Liver (tissue), 9 donors: ENCODE measurements around the gene EFCAB11. TPM values are rescaled to one million over a fixed set of nuclear protein-coding genes. Genes with fewer than 3 reads are reported as not detected.

ENCODE experiments used
- DNase-seq: peaks from one replicate; pipeline ENCODE4 v3.0.0-alpha.2; 2017; ENCODE audit warnings: low spot score
- H3K27ac ChIP-seq, 2 donors: one replicate each; pipeline ENCODE4 v1.7.0; 2013; ENCODE audit warnings: inconsistent platforms in 2 of 2, low read length in 2 of 2, control low read depth in 1 of 2, low read depth in 1 of 2, mild to moderate bottlenecking in 1 of 2
- H3K27me3 ChIP-seq, 4 donors: one replicate each; pipeline versions ENCODE4 v1.6.1 to v1.7.0; 2013; ENCODE audit warnings: low read length in 3 of 4, inconsistent platforms in 1 of 4, mild to moderate bottlenecking in 1 of 4, moderate library complexity in 1 of 4; ENCODE audit not compliant: control insufficient read depth in 4 of 4, insufficient read depth in 4 of 4
- H3K36me3 ChIP-seq, 4 donors: one replicate each; pipeline versions ENCODE4 v1.6.1 to v1.7.0; 2013; ENCODE audit warnings: low read length in 3 of 4, mild to moderate bottlenecking in 3 of 4, low read depth in 1 of 4, moderate library complexity in 1 of 4; ENCODE audit not compliant: control insufficient read depth in 4 of 4, insufficient read depth in 3 of 4
- H3K4me1 ChIP-seq, 4 donors: one replicate each; pipeline versions ENCODE4 v1.6.1 to v1.7.0; 2013; ENCODE audit warnings: low read length in 3 of 4, mild to moderate bottlenecking in 3 of 4, moderate library complexity in 1 of 4; ENCODE audit not compliant: control insufficient read depth in 4 of 4, insufficient read depth in 4 of 4
- H3K4me3 ChIP-seq, 3 donors: one replicate each; pipeline versions ENCODE4 v1.6.1 to v1.7.0; 2013; ENCODE audit warnings: low read length in 3 of 3, control low read depth in 1 of 3, low read depth in 1 of 3, mild to moderate bottlenecking in 1 of 3
- H3K9ac ChIP-seq, 2 donors: one replicate each; pipeline ENCODE4 v1.7.0; 2013; ENCODE audit warnings: low read length in 2 of 2, mild to moderate bottlenecking in 2 of 2, moderate library complexity in 2 of 2, control low read depth in 1 of 2, low read depth in 1 of 2
- H3K9me3 ChIP-seq, 4 donors: one replicate each; pipeline versions ENCODE4 v1.6.1 to v1.7.0; 2013; ENCODE audit warnings: low read length in 3 of 4; ENCODE audit not compliant: control insufficient read depth in 4 of 4
- ATF3 ChIP-seq: IDR thresholded peaks from 2 replicates; pipeline ENCODE4 v1.6.1; 2016; ENCODE audit warnings: antibody characterized with exemption
- CTCF ChIP-seq: fragments of 150-350 bp; IDR thresholded peaks from 2 replicates; pipeline ENCODE4 v1.5.1; 2017; ENCODE audit warnings: improper control_type of control experiment, low read depth, low read length; ENCODE audit not compliant: missing input control
- EGR1 ChIP-seq, 2 donors: IDR thresholded peaks; 2 replicates each; pipeline ENCODE4 v1.6.1; 2016 to 2018; ENCODE audit warnings: antibody characterized with exemption in 2 of 2, low read depth in 2 of 2
- FOXA1 ChIP-seq: IDR thresholded peaks from 2 replicates; pipeline ENCODE4 v1.6.1; 2016; ENCODE audit warnings: antibody characterized with exemption
- FOXA2 ChIP-seq: IDR thresholded peaks from 2 replicates; pipeline ENCODE4 v1.6.1; 2016; ENCODE audit warnings: antibody characterized with exemption
- GABPA ChIP-seq, 2 donors: IDR thresholded peaks in 1 of 2; conservative IDR thresholded peaks in 1 of 2; 2 replicates each; pipeline ENCODE4 v1.6.1; 2016; ENCODE audit warnings: antibody characterized with exemption in 2 of 2, mild to moderate bottlenecking in 1 of 2, moderate library complexity in 1 of 2
- HNF4A ChIP-seq, 2 donors: conservative IDR thresholded peaks; 2 replicates each; pipeline ENCODE4 v1.6.1; 2016; ENCODE audit warnings: antibody characterized with exemption in 2 of 2, mild to moderate bottlenecking in 2 of 2
- HNF4G ChIP-seq: IDR thresholded peaks from 2 replicates; pipeline ENCODE4 v1.6.1; 2016; ENCODE audit warnings: antibody characterized with exemption
- JUND ChIP-seq, 2 donors: IDR thresholded peaks; 2 replicates each; pipeline ENCODE4 v1.6.1; 2016; ENCODE audit warnings: antibody characterized with exemption in 2 of 2
- MAX ChIP-seq: IDR thresholded peaks from 2 replicates; pipeline ENCODE4 v1.6.1; 2016; ENCODE audit warnings: antibody characterized with exemption
- NR2F2 ChIP-seq: IDR thresholded peaks from 2 replicates; pipeline ENCODE4 v1.6.1; 2016; ENCODE audit warnings: antibody characterized with exemption
- RAD21 ChIP-seq, 2 donors: IDR thresholded peaks; 2 replicates each; pipeline ENCODE4 v1.6.1; 2016; ENCODE audit warnings: antibody characterized with exemption in 2 of 2, mild to moderate bottlenecking in 2 of 2
- RXRA ChIP-seq, 2 donors: IDR thresholded peaks; 2 replicates each; pipeline ENCODE4 v1.6.1; 2017 to 2018; ENCODE audit warnings: antibody characterized with exemption in 2 of 2, mild to moderate bottlenecking in 1 of 2
- SP1 ChIP-seq: IDR thresholded peaks from 2 replicates; pipeline ENCODE4 v1.6.1; 2018; ENCODE audit warnings: antibody characterized with exemption, mild to moderate bottlenecking
- TAF1 ChIP-seq: conservative IDR thresholded peaks from 2 replicates; pipeline ENCODE4 v1.6.1; 2016; ENCODE audit warnings: antibody characterized with exemption, mild to moderate bottlenecking
- YY1 ChIP-seq: IDR thresholded peaks from 2 replicates; pipeline ENCODE4 v1.6.1; 2016; ENCODE audit warnings: antibody characterized with exemption, mild to moderate bottlenecking
- WGBS: extraction: QIAGEN DNeasy Blood & Tissue Kit; methylation state at CpG from one replicate; pipeline ENCODE4 v1.1.7; 2013; 5-methylcytosine and 5-hydroxymethylcytosine counted together
- polyA plus RNA-seq, 2 donors: library from polyadenylated mRNA; stranded (reverse) in 1 of 2; unstranded in 1 of 2; fragments of 200-250 nt in 1 of 2; fragments of >200 nt in 1 of 2; fragmentation: Nextera tagmentation in 1 of 2; extraction: Ambion mirVana in 1 of 2; gene quantifications; one replicate each; pipeline versions ENCODE4 v1.2.1 to v1.2.3, GENCODE V29; 2013 to 2015
- total RNA-seq, 2 donors: library from RNA; depleted of rRNA; stranded (reverse); fragments of >200 nt; gene quantifications; one replicate each; pipeline ENCODE4 v1.2.3, GENCODE V29; 2014
- TF ChIP-seq, protein P1 (sequence below): IDR thresholded peaks from 2 replicates; pipeline ENCODE4 v1.6.1; 2016; ENCODE audit warnings: antibody characterized with exemption
- TF ChIP-seq, protein P2 (sequence below): IDR thresholded peaks from 2 replicates; pipeline ENCODE4 v1.6.1; 2016; ENCODE audit warnings: antibody characterized with exemption, mild to moderate bottlenecking
- donor health status: healthy.
- donor health status: healthy.
- donor health status: healthy.
- donor health status: healthy.
- donor health status: healthy.

EFCAB11 gene
- total and polyA plus RNA-seq, 4 donors, result 2.1 to 4.7 (median 3.4) TPM

DNA sequence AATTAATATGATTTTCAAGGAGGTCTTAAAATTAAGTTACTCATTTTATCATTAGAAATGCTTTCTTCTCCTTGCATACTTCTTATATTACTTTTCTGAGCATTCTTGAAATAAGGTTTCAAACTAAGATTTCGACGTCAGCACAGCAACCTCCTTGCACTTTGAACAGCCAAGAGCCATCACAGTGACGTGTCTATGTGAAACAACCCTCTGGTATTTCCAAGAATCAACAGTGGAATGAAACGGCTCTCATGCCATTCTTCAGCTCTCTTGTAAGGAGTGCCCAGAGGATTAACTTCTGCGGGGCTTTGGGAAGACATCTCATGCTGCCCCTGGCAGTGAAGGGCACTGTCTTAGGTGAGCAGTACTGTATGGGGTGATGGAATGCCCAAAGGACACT lies 109.2 kb downstream of the EFCAB11 start:
- 92% methylated on average over 5 of the region's 5 CpGs for WGBS
- H3K36me3 ChIP-seq, result no peaks in the 10 kb centered on the region
- TF ChIP-seq TAF1 (no peak), RXRA (IDR thresholded peaks at IDR 0.05) (no peak), MAX (no peak), NR2F2 (no peak), FOXA2 (no peak), EGR1 (IDR thresholded peaks at IDR 0.05; ENCODE audit: low read depth in 2 of 2) (no peak), HNF4A (conservative IDR thresholded peaks at IDR 0.05) (no peak), FOXA1 (no peak), JUND (IDR thresholded peaks at IDR 0.05) (no peak), GABPA (IDR thresholded peaks at IDR 0.05 in 1 of 2, conservative IDR thresholded peaks at IDR 0.05 in 1 of 2) (no peak), CTCF (no peak), HNF4G (no peak), SP1 (no peak), ATF3 (no peak), RAD21 (IDR thresholded peaks at IDR 0.05) (no peak), YY1 (no peak)
- TF ChIP-seq, protein P1, sequence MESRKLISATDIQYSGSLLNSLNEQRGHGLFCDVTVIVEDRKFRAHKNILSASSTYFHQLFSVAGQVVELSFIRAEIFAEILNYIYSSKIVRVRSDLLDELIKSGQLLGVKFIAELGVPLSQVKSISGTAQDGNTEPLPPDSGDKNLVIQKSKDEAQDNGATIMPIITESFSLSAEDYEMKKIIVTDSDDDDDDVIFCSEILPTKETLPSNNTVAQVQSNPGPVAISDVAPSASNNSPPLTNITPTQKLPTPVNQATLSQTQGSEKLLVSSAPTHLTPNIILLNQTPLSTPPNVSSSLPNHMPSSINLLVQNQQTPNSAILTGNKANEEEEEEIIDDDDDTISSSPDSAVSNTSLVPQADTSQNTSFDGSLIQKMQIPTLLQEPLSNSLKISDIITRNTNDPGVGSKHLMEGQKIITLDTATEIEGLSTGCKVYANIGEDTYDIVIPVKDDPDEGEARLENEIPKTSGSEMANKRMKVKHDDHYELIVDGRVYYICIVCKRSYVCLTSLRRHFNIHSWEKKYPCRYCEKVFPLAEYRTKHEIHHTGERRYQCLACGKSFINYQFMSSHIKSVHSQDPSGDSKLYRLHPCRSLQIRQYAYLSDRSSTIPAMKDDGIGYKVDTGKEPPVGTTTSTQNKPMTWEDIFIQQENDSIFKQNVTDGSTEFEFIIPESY, result no peak
- TF ChIP-seq, protein P2, sequence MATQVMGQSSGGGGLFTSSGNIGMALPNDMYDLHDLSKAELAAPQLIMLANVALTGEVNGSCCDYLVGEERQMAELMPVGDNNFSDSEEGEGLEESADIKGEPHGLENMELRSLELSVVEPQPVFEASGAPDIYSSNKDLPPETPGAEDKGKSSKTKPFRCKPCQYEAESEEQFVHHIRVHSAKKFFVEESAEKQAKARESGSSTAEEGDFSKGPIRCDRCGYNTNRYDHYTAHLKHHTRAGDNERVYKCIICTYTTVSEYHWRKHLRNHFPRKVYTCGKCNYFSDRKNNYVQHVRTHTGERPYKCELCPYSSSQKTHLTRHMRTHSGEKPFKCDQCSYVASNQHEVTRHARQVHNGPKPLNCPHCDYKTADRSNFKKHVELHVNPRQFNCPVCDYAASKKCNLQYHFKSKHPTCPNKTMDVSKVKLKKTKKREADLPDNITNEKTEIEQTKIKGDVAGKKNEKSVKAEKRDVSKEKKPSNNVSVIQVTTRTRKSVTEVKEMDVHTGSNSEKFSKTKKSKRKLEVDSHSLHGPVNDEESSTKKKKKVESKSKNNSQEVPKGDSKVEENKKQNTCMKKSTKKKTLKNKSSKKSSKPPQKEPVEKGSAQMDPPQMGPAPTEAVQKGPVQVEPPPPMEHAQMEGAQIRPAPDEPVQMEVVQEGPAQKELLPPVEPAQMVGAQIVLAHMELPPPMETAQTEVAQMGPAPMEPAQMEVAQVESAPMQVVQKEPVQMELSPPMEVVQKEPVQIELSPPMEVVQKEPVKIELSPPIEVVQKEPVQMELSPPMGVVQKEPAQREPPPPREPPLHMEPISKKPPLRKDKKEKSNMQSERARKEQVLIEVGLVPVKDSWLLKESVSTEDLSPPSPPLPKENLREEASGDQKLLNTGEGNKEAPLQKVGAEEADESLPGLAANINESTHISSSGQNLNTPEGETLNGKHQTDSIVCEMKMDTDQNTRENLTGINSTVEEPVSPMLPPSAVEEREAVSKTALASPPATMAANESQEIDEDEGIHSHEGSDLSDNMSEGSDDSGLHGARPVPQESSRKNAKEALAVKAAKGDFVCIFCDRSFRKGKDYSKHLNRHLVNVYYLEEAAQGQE, result no peak
- no peaks in the 10 kb centered on the region for H3K9me3 ChIP-seq
- H3K27ac ChIP-seq, result no peak overlapping the region
- H3K27me3 ChIP-seq, result no peaks in the 10 kb centered on the region
- H3K9ac ChIP-seq, result no peak overlapping the region
- H3K4me3 ChIP-seq, result no peak overlapping the region
- H3K4me1 ChIP-seq, result no peaks in the 10 kb centered on the region
- DNase-seq, result no peak
